Osteocyte (in vitro differentiated cells): ENCODE data around the gene HUNK. TPM values are rescaled to one million over a fixed set of nuclear protein-coding genes. Genes with fewer than 3 reads are reported as not detected.

ENCODE experiments used
- DNase-seq: peaks from one replicate; pipeline ENCODE4 v3.0.0; 2021; ENCODE audit warnings: mixed read lengths; ENCODE audit not compliant: unreplicated experiment; ENCODE audit errors: extremely low spot score
- H3K27ac Mint-ChIP-seq: one replicate; pipeline ENCODE4 v1.8.0; 2021; ENCODE audit warnings: mild to moderate bottlenecking, mixed read lengths; ENCODE audit not compliant: unreplicated experiment
- H3K27me3 Mint-ChIP-seq: one replicate; pipeline ENCODE4 v1.8.0; 2021; ENCODE audit warnings: mixed read lengths; ENCODE audit not compliant: unreplicated experiment
- H3K36me3 Mint-ChIP-seq: one replicate; pipeline ENCODE4 v1.8.0; 2021; ENCODE audit warnings: mixed read lengths; ENCODE audit not compliant: unreplicated experiment
- H3K4me1 Mint-ChIP-seq: one replicate; pipeline ENCODE4 v1.8.0; 2021; ENCODE audit warnings: mixed read lengths; ENCODE audit not compliant: unreplicated experiment
- H3K4me3 Mint-ChIP-seq: one replicate; pipeline ENCODE4 v1.8.0; 2021; ENCODE audit warnings: mild to moderate bottlenecking, moderate library complexity, mixed read lengths; ENCODE audit not compliant: unreplicated experiment
- H3K9me3 Mint-ChIP-seq: one replicate; pipeline ENCODE4 v1.8.0; 2021; ENCODE audit warnings: mixed read lengths; ENCODE audit not compliant: unreplicated experiment
- CTCF ChIP-seq: fragments of 200-600 bp; sonication (generic); IDR thresholded peaks from 2 replicates; pipeline ENCODE4 v1.5.0; 2021; ENCODE audit warnings: antibody characterized with exemption, mild to moderate bottlenecking, moderate library complexity
- total RNA-seq: library from RNA; stranded (reverse); gene quantifications from 2 replicates; pipeline ENCODE4 v1.2.1, GENCODE V29; 2021

Gene HUNK
- total RNA-seq, 1 donor from 2014 or later, result 0.83 TPM

GRCh38 chr21:31900121-31900895 lies 27.5 kb downstream of the HUNK start:
- Mint-ChIP-seq H3K27me3 (no peaks in the 10 kb centered on the region), H3K9me3 (no peaks in the 10 kb centered on the region), H3K4me3 (no peak overlapping the region), H3K36me3 (no peaks in the 10 kb centered on the region), H3K27ac (no peak overlapping the region), H3K4me1 (peaks cover 3% of the 10 kb centered on the region)
- DNase-seq, result no peak
- TF ChIP-seq CTCF, result no peak

- no peak for TF ChIP-seq CTCF
- H3K9me3 Mint-ChIP-seq, result no peaks in the 10 kb centered on the region
- H3K27ac Mint-ChIP-seq, result no peak overlapping the region
- H3K36me3 Mint-ChIP-seq, result no peaks in the 10 kb centered on the region
- H3K27me3 Mint-ChIP-seq, result no peaks in the 10 kb centered on the region
- DNase-seq, result no peak
- H3K4me1 Mint-ChIP-seq, result peaks cover 13% of the 10 kb centered on the region
- H3K4me3 Mint-ChIP-seq, result no peak overlapping the region
These were observed 28.5 kb downstream of the HUNK start for GRCh38 chr21:31901315-31901714.

- Mint-ChIP-seq H3K4me3 (no peak overlapping the region), H3K27me3 (no peaks in the 10 kb centered on the region), H3K4me1 (peaks cover 20% of the 10 kb centered on the region), H3K36me3 (no peaks in the 10 kb centered on the region), H3K9me3 (no peaks in the 10 kb centered on the region), H3K27ac (no peak overlapping the region)
- no peak for TF ChIP-seq CTCF
- DNase-seq, result no peak
These were observed 29.6 kb downstream of the HUNK start for GRCh38 chr21:31902438-31902837.

- Mint-ChIP-seq H3K4me3 (no peak overlapping the region), H3K27me3 (no peaks in the 10 kb centered on the region), H3K36me3 (no peaks in the 10 kb centered on the region), H3K4me1 (peaks cover 34% of the 10 kb centered on the region), H3K9me3 (no peaks in the 10 kb centered on the region), H3K27ac (no peak overlapping the region)
- TF ChIP-seq CTCF, result no peak
- DNase-seq, result no peak
These were observed 31.1 kb downstream of the HUNK start for GRCh38 chr21:31903896-31904295.

GRCh38 chr21:31905503-31906451 lies 33.0 kb downstream of the HUNK start:
- H3K4me3 Mint-ChIP-seq, result no peak overlapping the region
- DNase-seq, result no peak
- peaks cover 51% of the 10 kb centered on the region for H3K4me1 Mint-ChIP-seq
- H3K27me3 Mint-ChIP-seq, result no peaks in the 10 kb centered on the region
- no peaks in the 10 kb centered on the region for H3K9me3 Mint-ChIP-seq
- H3K27ac Mint-ChIP-seq, result peak overlapping the region; percentile 3
- no peaks in the 10 kb centered on the region for H3K36me3 Mint-ChIP-seq
- TF ChIP-seq CTCF, result no peak
